ENCODE results near the gene PHF2.

The PHF2 gene

GRCh38 chr9:93652604-93653592 lies 76.5 kb downstream of the PHF2 start:
- no peak for DNase-seq (ENCODE audit: low spot score)

- DNase-seq (ENCODE audit: low spot score) = no peak
These were observed 77.4 kb downstream of the PHF2 start for GRCh38 chr9:93653760-93654159.

GRCh38 chr9:93654351-93654961 lies 78.1 kb downstream of the PHF2 start:
- no peak for DNase-seq (ENCODE audit: low spot score)

GRCh38 chr9:93655621-93656425 lies 79.4 kb downstream of the PHF2 start:
- DNase-seq (ENCODE audit: low spot score) = no peak

GRCh38 chr9:93656426-93657239 lies 80.2 kb downstream of the PHF2 start:
- no peak for DNase-seq (ENCODE audit: low spot score)

GRCh38 chr9:93657331-93658111 lies 81.1 kb downstream of the PHF2 start:
- no peak for DNase-seq (ENCODE audit: low spot score)

- no peak for DNase-seq (ENCODE audit: low spot score)
These were observed 82.0 kb downstream of the PHF2 start for GRCh38 chr9:93658184-93658925.

GRCh38 chr9:93659044-93659836 lies 82.9 kb downstream of the PHF2 start:
- no peak for DNase-seq (ENCODE audit: low spot score)

- DNase-seq (ENCODE audit: low spot score) = no peak
These were observed 83.4 kb downstream of the PHF2 start for GRCh38 chr9:93659837-93660177.

GRCh38 chr9:93660352-93661046 lies 84.1 kb downstream of the PHF2 start:
- DNase-seq (ENCODE audit: low spot score) = no peak

- no peak for DNase-seq (ENCODE audit: low spot score)
These were observed 85.2 kb downstream of the PHF2 start for GRCh38 chr9:93661591-93661990.

GRCh38 chr9:93662016-93662638 lies 85.7 kb downstream of the PHF2 start:
- DNase-seq (ENCODE audit: low spot score) = no peak

- no peak for DNase-seq (ENCODE audit: low spot score)
These were observed 86.7 kb downstream of the PHF2 start for GRCh38 chr9:93662952-93663572.

GRCh38 chr9:93663877-93664548 lies 87.6 kb downstream of the PHF2 start:
- DNase-seq (ENCODE audit: low spot score) = no peak

- no peak for DNase-seq (ENCODE audit: low spot score)
These were observed 88.3 kb downstream of the PHF2 start for GRCh38 chr9:93664549-93665120.

- DNase-seq (ENCODE audit: low spot score) = no peak
These were observed 88.8 kb downstream of the PHF2 start for GRCh38 chr9:93665128-93665636.
